Omental fat pad (tissue), 4 donors: Measurements from ENCODE around the gene ASIC4. TPM values are rescaled to one million over a fixed set of nuclear protein-coding genes. Genes with fewer than 3 reads are reported as not detected.

Experiments used
- ATAC-seq: fragments of 150-250 bp; one replicate; pipeline ENCODE4 v1.9.1; 2016; ENCODE audit warnings: mild to moderate bottlenecking, moderate library complexity; ENCODE audit not compliant: low FRiP score
- DNase-seq: peaks from one replicate; pipeline ENCODE4 v3.0.0-alpha.2; 2019; ENCODE audit warnings: low spot score
- CTCF ChIP-seq, 3 donors: fragments of 450-650 bp; IDR thresholded peaks; one replicate each; pipeline ENCODE4 v1.5.1; 2016 to 2017; ENCODE audit warnings: antibody characterized with exemption in 3 of 3, mild to moderate bottlenecking in 3 of 3, moderate library complexity in 2 of 3
- total RNA-seq, 4 donors: library from RNA; depleted of rRNA; stranded (reverse); fragments of >200 nt; gene quantifications; one replicate each; pipeline ENCODE4 v1.1.0, GENCODE V29; 2016

Gene ASIC4
- total RNA-seq, 4 donors from 2014 or later, result 0.12 to 0.19 TPM; not detected in 2

DNA sequence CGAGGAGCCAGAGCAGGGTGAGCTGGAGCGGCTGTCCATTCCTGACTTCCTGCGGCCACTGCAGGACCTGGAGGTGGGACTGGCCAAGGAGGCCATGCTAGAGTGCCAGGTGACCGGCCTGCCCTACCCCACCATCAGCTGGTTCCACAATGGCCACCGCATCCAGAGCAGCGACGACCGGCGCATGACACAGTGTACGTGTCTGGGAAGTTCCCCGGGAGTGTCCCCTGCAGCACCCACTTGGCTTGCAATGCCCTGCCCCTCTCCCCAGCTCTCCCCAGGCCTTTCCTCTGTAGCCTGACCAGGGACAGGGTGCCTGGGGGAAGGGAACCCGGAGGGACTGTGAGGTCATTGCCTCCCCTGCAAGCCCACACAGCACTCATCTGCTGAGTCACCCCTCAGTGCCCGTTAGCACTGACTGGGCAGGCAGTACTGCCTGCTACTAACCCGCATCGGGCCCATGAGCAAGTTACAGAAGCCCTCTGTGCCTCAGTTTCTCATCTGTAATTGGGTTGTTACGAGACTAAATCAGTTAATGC lies 45.0 kb upstream of the ASIC4 start:
- ATAC-seq (no peak), DNase-seq (no peak)
- no peak for TF ChIP-seq CTCF (IDR thresholded peaks at IDR 0.05)

DNA sequence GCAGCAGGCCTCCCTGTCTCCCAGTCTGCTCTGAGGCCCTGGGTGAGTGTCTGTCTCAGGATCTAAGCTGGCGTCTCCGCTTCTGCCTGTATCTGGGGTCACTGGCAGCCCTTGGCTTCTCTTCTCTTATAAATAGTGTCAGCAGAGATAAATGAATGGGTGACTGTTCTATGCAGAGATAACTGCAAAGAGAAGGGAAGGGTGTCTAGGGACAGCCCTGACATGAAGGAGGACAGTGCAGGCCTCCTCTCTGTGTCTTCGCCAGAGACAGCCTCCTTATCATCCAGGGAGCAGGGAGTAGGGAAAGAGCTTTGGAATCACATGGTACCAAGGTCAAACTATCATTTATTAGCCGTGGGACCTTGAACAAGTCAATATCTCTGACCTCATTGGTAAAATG lies 43.9 kb upstream of the ASIC4 start:
- ATAC-seq, result no peak
- no peak for TF ChIP-seq CTCF (IDR thresholded peaks at IDR 0.05)
- DNase-seq, result no peak

- TF ChIP-seq CTCF (IDR thresholded peaks at IDR 0.05), result no peak
- no peak for DNase-seq
- no peak for ATAC-seq
Measured at GRCh38 chr2:219471476-219472371, 42.6 kb upstream of the ASIC4 start.

DNA sequence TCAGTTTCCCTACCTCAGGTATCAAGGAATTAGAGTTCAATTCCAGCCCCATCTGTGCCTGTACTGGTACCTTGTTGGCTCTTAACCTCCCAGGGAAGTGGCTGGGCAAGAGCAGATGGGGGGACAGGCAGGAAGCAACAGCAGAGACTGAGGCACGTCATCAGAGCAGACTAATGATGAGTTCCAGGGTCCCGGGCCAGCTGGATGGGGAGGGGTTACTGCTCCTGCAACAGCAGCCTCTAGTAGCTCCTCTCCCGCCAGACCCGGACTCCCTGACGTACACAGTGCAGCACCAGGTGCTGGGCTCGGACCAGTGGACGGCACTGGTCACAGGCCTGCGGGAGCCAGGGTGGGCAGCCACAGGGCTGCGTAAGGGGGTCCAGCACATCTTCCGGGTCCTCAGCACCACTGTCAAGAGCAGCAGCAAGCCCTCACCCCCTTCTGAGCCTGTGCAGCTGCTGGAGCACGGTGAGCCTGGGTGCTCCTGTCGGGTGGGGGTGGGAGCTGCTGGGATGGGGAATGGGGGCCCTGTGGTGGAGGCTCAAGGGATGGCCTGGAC lies 41.6 kb upstream of the ASIC4 start:
- DNase-seq (no peak), ATAC-seq (no peak)
- no peak for TF ChIP-seq CTCF (IDR thresholded peaks at IDR 0.05)

- ATAC-seq (no peak), DNase-seq (no peak)
- no peak for TF ChIP-seq CTCF (IDR thresholded peaks at IDR 0.05)
Measured at GRCh38 chr2:219473511-219473910, 40.8 kb upstream of the ASIC4 start.

- ATAC-seq (no peak), DNase-seq (no peak)
- no peak for TF ChIP-seq CTCF (IDR thresholded peaks at IDR 0.05)
Measured at GRCh38 chr2:219474285-219475060, 39.8 kb upstream of the ASIC4 start.
